ENCODE results near the gene CYP2C19.

DNA sequence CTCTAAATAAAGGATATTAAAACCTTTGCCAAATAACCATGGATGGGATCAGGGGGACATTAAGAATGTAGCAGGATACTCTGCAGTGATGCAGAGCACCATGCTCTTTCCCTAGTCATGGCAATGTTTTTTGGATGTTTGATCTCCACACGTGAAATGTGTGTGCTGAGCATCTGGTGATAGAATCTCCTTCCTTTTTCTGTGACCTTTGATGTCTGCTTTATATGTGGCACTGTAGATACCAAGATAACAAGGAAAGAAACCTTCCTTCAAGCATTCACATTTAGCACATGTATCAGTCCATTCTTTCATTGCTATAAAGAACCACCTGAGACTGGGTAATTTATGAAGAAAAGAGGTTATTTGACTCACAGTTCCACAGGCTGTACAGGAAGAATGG is 88.3 kb downstream of the CYP2C19 start:
- no peak for TF ChIP-seq SMC3 (IDR thresholded peaks at IDR 0.05; ENCODE audit: low read depth, low read length)
- TF ChIP-seq MXI1 (IDR thresholded peaks at IDR 0.05; ENCODE audit: borderline replicate concordance, low read depth, low read length) = no peak
- no peak for TF ChIP-seq POLR2A (IDR thresholded peaks at IDR 0.05; ENCODE audit: low read depth, low read length)
- TF ChIP-seq BHLHE40 (IDR thresholded peaks at IDR 0.05; ENCODE audit: low read depth, low read length) = no peak

Data from IMR-90 (cell line).